ENCODE measurements around the gene AP2A1. TPM values are rescaled to one million over a fixed set of nuclear protein-coding genes. Genes with fewer than 3 reads are reported as not detected.

The AP2A1 gene
- total and polyA plus RNA-seq, 9 of the 15 experiments (the other 6 are each of a cell fraction or from before 2014, with no cell fraction given): 0.55 to 150 (median 31.9) TPM

GRCh38 chr19:49749055-49749716, 17.6 kb upstream of the AP2A1 start (continued):
- TF ChIP-seq, protein P1, sequence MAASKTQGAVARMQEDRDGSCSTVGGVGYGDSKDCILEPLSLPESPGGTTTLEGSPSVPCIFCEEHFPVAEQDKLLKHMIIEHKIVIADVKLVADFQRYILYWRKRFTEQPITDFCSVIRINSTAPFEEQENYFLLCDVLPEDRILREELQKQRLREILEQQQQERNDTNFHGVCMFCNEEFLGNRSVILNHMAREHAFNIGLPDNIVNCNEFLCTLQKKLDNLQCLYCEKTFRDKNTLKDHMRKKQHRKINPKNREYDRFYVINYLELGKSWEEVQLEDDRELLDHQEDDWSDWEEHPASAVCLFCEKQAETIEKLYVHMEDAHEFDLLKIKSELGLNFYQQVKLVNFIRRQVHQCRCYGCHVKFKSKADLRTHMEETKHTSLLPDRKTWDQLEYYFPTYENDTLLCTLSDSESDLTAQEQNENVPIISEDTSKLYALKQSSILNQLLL (CRISPR knock-in tag; IDR thresholded peaks at IDR 0.05; ENCODE audit: borderline replicate concordance): no peak
- no peak for TF ChIP-seq EWSR1 (IDR thresholded peaks at IDR 0.05; ENCODE audit: borderline replicate concordance, low read depth, partially characterized antibody)
- TF ChIP-seq BHLHE40 (IDR thresholded peaks at IDR 0.05; ENCODE audit: low read length): peak; percentile 68; the same call in 1 of the 2 replicates
- TF ChIP-seq GATAD2B (IDR thresholded peaks at IDR 0.05; ENCODE audit: borderline replicate concordance): no peak
- TF ChIP-seq SMAD2 (IDR thresholded peaks at IDR 0.05; ENCODE audit: low read depth, low read length): no peak
- no peak for TF ChIP-seq MAFK (IDR thresholded peaks at IDR 0.05; ENCODE audit: low read length)
- no peak for TF ChIP-seq RBFOX2 (IDR thresholded peaks at IDR 0.05; ENCODE audit: low read depth, low read length)
- TF ChIP-seq NFYB (IDR thresholded peaks at IDR 0.05; ENCODE audit: extremely low read depth, insufficient read length): peak; percentile 99
- no peak for TF ChIP-seq ZNF134 (CRISPR knock-in tag; conservative IDR thresholded peaks at IDR 0.05)
- TF ChIP-seq ZKSCAN1 (IDR thresholded peaks at IDR 0.05; ENCODE audit: low read depth, low read length): no peak
- TF ChIP-seq SMARCC2 (IDR thresholded peaks at IDR 0.05; ENCODE audit: low read depth): no peak
- TF ChIP-seq, protein P2, sequence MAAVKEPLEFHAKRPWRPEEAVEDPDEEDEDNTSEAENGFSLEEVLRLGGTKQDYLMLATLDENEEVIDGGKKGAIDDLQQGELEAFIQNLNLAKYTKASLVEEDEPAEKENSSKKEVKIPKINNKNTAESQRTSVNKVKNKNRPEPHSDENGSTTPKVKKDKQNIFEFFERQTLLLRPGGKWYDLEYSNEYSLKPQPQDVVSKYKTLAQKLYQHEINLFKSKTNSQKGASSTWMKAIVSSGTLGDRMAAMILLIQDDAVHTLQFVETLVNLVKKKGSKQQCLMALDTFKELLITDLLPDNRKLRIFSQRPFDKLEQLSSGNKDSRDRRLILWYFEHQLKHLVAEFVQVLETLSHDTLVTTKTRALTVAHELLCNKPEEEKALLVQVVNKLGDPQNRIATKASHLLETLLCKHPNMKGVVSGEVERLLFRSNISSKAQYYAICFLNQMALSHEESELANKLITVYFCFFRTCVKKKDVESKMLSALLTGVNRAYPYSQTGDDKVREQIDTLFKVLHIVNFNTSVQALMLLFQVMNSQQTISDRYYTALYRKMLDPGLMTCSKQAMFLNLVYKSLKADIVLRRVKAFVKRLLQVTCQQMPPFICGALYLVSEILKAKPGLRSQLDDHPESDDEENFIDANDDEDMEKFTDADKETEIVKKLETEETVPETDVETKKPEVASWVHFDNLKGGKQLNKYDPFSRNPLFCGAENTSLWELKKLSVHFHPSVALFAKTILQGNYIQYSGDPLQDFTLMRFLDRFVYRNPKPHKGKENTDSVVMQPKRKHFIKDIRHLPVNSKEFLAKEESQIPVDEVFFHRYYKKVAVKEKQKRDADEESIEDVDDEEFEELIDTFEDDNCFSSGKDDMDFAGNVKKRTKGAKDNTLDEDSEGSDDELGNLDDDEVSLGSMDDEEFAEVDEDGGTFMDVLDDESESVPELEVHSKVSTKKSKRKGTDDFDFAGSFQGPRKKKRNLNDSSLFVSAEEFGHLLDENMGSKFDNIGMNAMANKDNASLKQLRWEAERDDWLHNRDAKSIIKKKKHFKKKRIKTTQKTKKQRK (IDR thresholded peaks at IDR 0.05; ENCODE audit: borderline replicate concordance, low read depth, low read length): no peak
- TF ChIP-seq, protein P3, sequence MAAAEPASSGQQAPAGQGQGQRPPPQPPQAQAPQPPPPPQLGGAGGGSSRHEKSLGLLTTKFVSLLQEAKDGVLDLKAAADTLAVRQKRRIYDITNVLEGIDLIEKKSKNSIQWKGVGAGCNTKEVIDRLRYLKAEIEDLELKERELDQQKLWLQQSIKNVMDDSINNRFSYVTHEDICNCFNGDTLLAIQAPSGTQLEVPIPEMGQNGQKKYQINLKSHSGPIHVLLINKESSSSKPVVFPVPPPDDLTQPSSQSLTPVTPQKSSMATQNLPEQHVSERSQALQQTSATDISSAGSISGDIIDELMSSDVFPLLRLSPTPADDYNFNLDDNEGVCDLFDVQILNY (CRISPR knock-in tag; IDR thresholded peaks at IDR 0.05): no peak
- no peak for TF ChIP-seq ZNF217 (CRISPR knock-in tag; IDR thresholded peaks at IDR 0.05)
- no peak for TF ChIP-seq KLF16 (IDR thresholded peaks at IDR 0.05)
- TF ChIP-seq KDM4B (IDR thresholded peaks at IDR 0.05; ENCODE audit: borderline replicate concordance in 2 of 2, low read depth in 1 of 2): no peak
- TF ChIP-seq MNT (conservative IDR thresholded peaks at IDR 0.05): peak; percentile 61; a peak in 3 of 4 replicates
- TF ChIP-seq ZBED1 (IDR thresholded peaks at IDR 0.05): no peak
- TF ChIP-seq RBM22 (IDR thresholded peaks at IDR 0.05; ENCODE audit: low read depth, low read length, poor library complexity, severe bottlenecking): no peak
- no peak for TF ChIP-seq THRA (IDR thresholded peaks at IDR 0.05)
- no peak for TF ChIP-seq MECOM (CRISPR knock-in tag; IDR thresholded peaks at IDR 0.05)
